ENCODE data around the gene MDM2.
"Not testable (repeated sequence)": the region's sequence is repeated elsewhere in the genome, so short reads cannot be mapped to it uniquely, and the experiment has no call there.

Gene MDM2

GRCh38 chr12:68786929-68787328 is 21.0 kb upstream of the MDM2 start:
- DNase-seq (ENCODE audit: low spot score): no peak

GRCh38 chr12:68788554-68789143 is 19.3 kb upstream of the MDM2 start:
- no peak for DNase-seq (ENCODE audit: low spot score)

- no peak for DNase-seq (ENCODE audit: low spot score)
These were observed 18.7 kb upstream of the MDM2 start for GRCh38 chr12:68789144-68789878.

- DNase-seq (ENCODE audit: low spot score): no peak
These were observed 17.7 kb upstream of the MDM2 start for GRCh38 chr12:68790081-68790951.

- no peak for DNase-seq (ENCODE audit: low spot score)
These were observed 17.1 kb upstream of the MDM2 start for GRCh38 chr12:68790952-68791234.

GRCh38 chr12:68791897-68792481 is 16.0 kb upstream of the MDM2 start:
- no peak for DNase-seq (ENCODE audit: low spot score)

GRCh38 chr12:68792952-68793351 is 15.0 kb upstream of the MDM2 start:
- DNase-seq (ENCODE audit: low spot score): no peak

- no peak for DNase-seq (ENCODE audit: low spot score)
These were observed 14.5 kb upstream of the MDM2 start for GRCh38 chr12:68793436-68793835.

- DNase-seq (ENCODE audit: low spot score): no peak
These were observed 13.9 kb upstream of the MDM2 start for GRCh38 chr12:68793975-68794652.

- no peak for DNase-seq (ENCODE audit: low spot score)
These were observed 13.2 kb upstream of the MDM2 start for GRCh38 chr12:68794653-68795251.

- DNase-seq (ENCODE audit: low spot score): no peak
These were observed 11.6 kb upstream of the MDM2 start for GRCh38 chr12:68796399-68796798.

GRCh38 chr12:68798882-68799234 is 9.1 kb upstream of the MDM2 start:
- no peak for DNase-seq (ENCODE audit: low spot score)

GRCh38 chr12:68800294-68800693 is 7.7 kb upstream of the MDM2 start:
- DNase-seq (ENCODE audit: low spot score): no peak

- DNase-seq (ENCODE audit: low spot score): not testable (repeated sequence)
These were observed 6.9 kb upstream of the MDM2 start for GRCh38 chr12:68801124-68801523.

GRCh38 chr12:68802372-68802745 is 5.6 kb upstream of the MDM2 start:
- DNase-seq (ENCODE audit: low spot score): not testable (repeated sequence)

GRCh38 chr12:68802911-68803651 is 4.9 kb upstream of the MDM2 start:
- not testable (repeated sequence) for DNase-seq (ENCODE audit: low spot score)

- DNase-seq (ENCODE audit: low spot score): no peak
These were observed 3.9 kb upstream of the MDM2 start for GRCh38 chr12:68803948-68804656.

GRCh38 chr12:68804657-68805591 is 3.1 kb upstream of the MDM2 start:
- DNase-seq (ENCODE audit: low spot score): no peak

GRCh38 chr12:68805592-68806120 is 2.3 kb upstream of the MDM2 start:
- no peak for DNase-seq (ENCODE audit: low spot score)
